Endothelial cell of umbilical vein (primary cell): ENCODE data around the gene ARHGEF17. TPM values are rescaled to one million over a fixed set of nuclear protein-coding genes. Genes with fewer than 3 reads are reported as not detected.

ENCODE experiments used
- BruUV-seq: library from RNA; stranded (reverse); fragments of 400-500 nt; replicated peaks from 2 replicates; lab custom pipeline; 2021; lab: Mats Ljungman, UMichigan
- CTCF ChIA-PET: fragments of 300-600, 350-600 bp; sonication (Branson Sonifier 250); formaldehyde crosslinking; loops from one replicate; lab custom pipeline; 2021; ENCODE audit warnings: antibody characterized with exemption, inconsistent platforms; lab: Charles Lee
- POLR2A ChIA-PET: fragments of 300-600, 350-600 bp; sonication (Branson Sonifier 250); formaldehyde crosslinking; loops from one replicate; lab custom pipeline; 2021; ENCODE audit warnings: antibody characterized with exemption, inconsistent platforms; lab: Charles Lee
- DNase-seq: peaks from one replicate; pipeline ENCODE4 v3.0.0-alpha.2; 2011; ENCODE audit warnings: low read depth, low spot score
- FAIRE-seq: peaks from 2 replicates; lab custom pipeline; 2011; peaks lifted over from hg19 to GRCh38; lab: Jason Lieb, UNC
- H2AFZ ChIP-seq: 2 replicates; pipeline ENCODE4 v1.6.0; 2012; ENCODE audit warnings: low read depth, low read length, control low read depth, inconsistent platforms
- H3K27ac ChIP-seq: 2 replicates; pipeline ENCODE4 v1.5.1; 2011; ENCODE audit warnings: low read depth, mild to moderate bottlenecking, control low read depth, low read length, moderate library complexity; ENCODE audit not compliant: insufficient read depth
- H3K27me3 ChIP-seq, 2 experiments: 2 replicates each; pipeline versions ENCODE4 v1.6.0 to v1.6.1; 2011; ENCODE audit warnings: low read length in 2 of 2, mixed read lengths in 1 of 2; ENCODE audit not compliant: control insufficient read depth in 2 of 2, insufficient read depth in 2 of 2
- H3K36me3 ChIP-seq, 2 experiments: 2 replicates in 1 of 2; 3 replicates in 1 of 2; pipeline ENCODE4 v1.5.1; 2011; ENCODE audit warnings: low read length in 2 of 2, mild to moderate bottlenecking in 1 of 2, moderate library complexity in 1 of 2; ENCODE audit not compliant: control insufficient read depth in 2 of 2, insufficient read depth in 2 of 2; ENCODE audit errors: extremely low read depth in 1 of 2
- H3K4me1 ChIP-seq: 3 replicates; pipeline ENCODE4 v1.5.1; 2011; ENCODE audit warnings: mild to moderate bottlenecking, low read length; ENCODE audit not compliant: control insufficient read depth, insufficient read depth; ENCODE audit errors: extremely low read depth
- H3K4me2 ChIP-seq: 2 replicates; pipeline ENCODE4 v1.6.1; 2011; ENCODE audit warnings: low read length, control low read depth, mixed read lengths; ENCODE audit not compliant: insufficient read depth
- H3K4me3 ChIP-seq, 3 experiments: fragments of 200-600 bp in 1 of 3; sonication (generic), shearing (Covaris generic) in 1 of 3; replicated peaks in 1 of 3; 2 replicates each; pipeline ENCODE4 v1.5.1; 2011 to 2016; ENCODE audit warnings: control low read depth in 3 of 3, low read length in 3 of 3, mild to moderate bottlenecking in 2 of 3, inconsistent platforms in 1 of 3, low read depth in 1 of 3, moderate library complexity in 1 of 3; ENCODE audit not compliant: insufficient read depth in 1 of 3
- H3K79me2 ChIP-seq: 2 replicates; pipeline ENCODE4 v1.6.0; 2012; ENCODE audit warnings: low read length, inconsistent platforms; ENCODE audit not compliant: control insufficient read depth, insufficient read depth
- H3K9ac ChIP-seq: replicated peaks from 2 replicates; pipeline ENCODE3; 2011; ENCODE audit warnings: low read length, control low read depth; ENCODE audit not compliant: insufficient read depth; ENCODE audit errors: extremely low read depth
- H3K9me1 ChIP-seq: replicated peaks from 3 replicates; pipeline ENCODE4 v1.6.0; 2011; ENCODE audit warnings: mild to moderate bottlenecking, low read length; ENCODE audit not compliant: control insufficient read depth, insufficient read depth; ENCODE audit errors: extremely low read depth
- H3K9me3 ChIP-seq: replicated peaks from 2 replicates; pipeline ENCODE4 v1.5.1; 2012; ENCODE audit warnings: low read length, inconsistent platforms; ENCODE audit not compliant: control insufficient read depth, insufficient read depth
- H4K20me1 ChIP-seq: replicated peaks from 2 replicates; pipeline ENCODE3; 2011; ENCODE audit warnings: mild to moderate bottlenecking, low read length; ENCODE audit not compliant: control insufficient read depth, insufficient read depth; ENCODE audit errors: extremely low read depth
- CTCF ChIP-seq, 2 donors: IDR thresholded peaks; 1 replicate in 1 of 2; 2 replicates in 1 of 2; pipeline ENCODE4 v1.5.1; 2011; ENCODE audit warnings: low read length in 2 of 2, mild to moderate bottlenecking in 2 of 2, moderate library complexity in 2 of 2, control low read depth in 1 of 2, inconsistent platforms in 1 of 2, low read depth in 1 of 2; ENCODE audit not compliant: insufficient read depth in 1 of 2; ENCODE audit errors: extremely low read depth in 1 of 2
- EZH2 ChIP-seq: IDR thresholded peaks from 2 replicates; pipeline ENCODE4 v1.6.1; 2012; ENCODE audit warnings: borderline replicate concordance, low read depth, mild to moderate bottlenecking, moderate library complexity, low read length, inconsistent platforms; ENCODE audit not compliant: severe bottlenecking
- FOS ChIP-seq: IDR thresholded peaks from 2 replicates; pipeline ENCODE4 v1.6.1; 2011; ENCODE audit warnings: mild to moderate bottlenecking, low read length, moderate library complexity, borderline replicate concordance; ENCODE audit not compliant: insufficient read depth
- GATA2 ChIP-seq: IDR thresholded peaks from 2 replicates; pipeline ENCODE4 v1.7.0; 2011; ENCODE audit warnings: low read depth, mild to moderate bottlenecking, moderate library complexity, mixed read lengths, low read length; ENCODE audit not compliant: insufficient read length, insufficient read depth
- JUN ChIP-seq: IDR thresholded peaks from 2 replicates; pipeline ENCODE4 v1.6.1; 2011; ENCODE audit warnings: borderline replicate concordance, low read depth; ENCODE audit not compliant: insufficient read length, insufficient read depth
- MAX ChIP-seq: IDR thresholded peaks from 2 replicates; pipeline ENCODE4 v1.6.1; 2011; ENCODE audit not compliant: insufficient read depth, insufficient read length
- MYC ChIP-seq: IDR thresholded peaks from one replicate; pipeline ENCODE4 v1.6.1; 2011; ENCODE audit warnings: mild to moderate bottlenecking, low read depth, low read length
- POLR2A ChIP-seq: IDR thresholded peaks from 2 replicates; pipeline ENCODE4 v1.6.1; 2012; ENCODE audit warnings: low read depth, mild to moderate bottlenecking, control low read depth, low read length
- POLR2AphosphoS5 ChIP-seq: IDR thresholded peaks from 2 replicates; pipeline ENCODE4 v1.6.1; 2012; ENCODE audit warnings: low read depth, mild to moderate bottlenecking, control low read depth, low read length, moderate library complexity; ENCODE audit not compliant: insufficient read depth
- dilution Hi-C: fragments of 300-500 bp; cut with MboI; formaldehyde crosslinking; loops from one replicate; pipeline ENCODE4 v1.15.0; 2019; ENCODE audit warnings: low sequenced_read_pairs; ENCODE audit not compliant: extremely low pct_ligation_motif_present
- intact Hi-C: fragments of 100-400 bp; cut with micrococcal nuclease; formaldehyde crosslinking; loops from one replicate; pipeline ENCODE4 v1.10.0; 2022
- polyA plus RNA-seq, 4 experiments: library from polyadenylated mRNA; depleted of rRNA in 3 of 4; stranded (reverse) in 3 of 4; unstranded in 1 of 4; fragments of >200 nt; gene quantifications; 2 replicates each; pipeline versions ENCODE4 v1.2.1 to v1.2.3, GENCODE V29; 2011 to 2012; ENCODE audit warnings: missing spikeins in 1 of 4
- total RNA-seq: library from RNA; stranded (reverse); gene quantifications from 2 replicates; pipeline ENCODE4 v1.2.3, GENCODE V29; 2021

Gene ARHGEF17
- total and polyA plus RNA-seq, 2 donors (not counting 3 experiments of a cell fraction or from before 2014, with no cell fraction given) = 74.9 to 89.9 TPM

- Histone ChIP-seq H3K4me2 (no peak overlapping the region), H3K9ac (no peak overlapping the region), H4K20me1 (no peaks in the 10 kb centered on the region), H3K9me3 (no peaks in the 10 kb centered on the region), H3K36me3 (peaks cover 0 to 3% of the 10 kb centered on the region in 2 experiments), H3K4me1 (peaks cover 41% of the 10 kb centered on the region), H3K9me1 (no peaks in the 10 kb centered on the region), H3K27me3 (no peaks in the 10 kb centered on the region), H2AFZ (no peak overlapping the region), H3K27ac (no peak overlapping the region), H3K4me3 (peak overlapping the region in 1 of 3 experiments; percentile 23), H3K79me2 (peaks cover 49% of the 10 kb centered on the region)
- TF ChIP-seq JUN (no peak), EZH2 (no peak), MAX (no peak), FOS (no peak), CTCF (IDR thresholded peaks at IDR 0.05; ENCODE audit: extremely low read depth in 1 of 2, insufficient read depth in 1 of 2, low read depth in 1 of 2, low read length in 2 of 2) (no peak), POLR2AphosphoS5 (no peak), POLR2A (no peak), GATA2 (no peak), MYC (no peak)
- no TSS peak for BruUV-seq
- FAIRE-seq = no peak
- no peak for DNase-seq
- ChIA-PET CTCF (interaction anchor here (1.8 to 16.0 kb wide), 2 partner anchors 12 to 24 kb away, joined by 4 to 455 read pairs; no protein-coding TSS in a partner anchor), POLR2A (no interaction called here)
- intact Hi-C loops (no loop called here), dilution Hi-C loops (no loop called here)
Observed at GRCh38 chr11:73311394-73311869, 3.4 kb downstream of the ARHGEF17 start.
